ENCODE data around the gene ADCY2. TPM values are rescaled to one million over a fixed set of nuclear protein-coding genes. Genes with fewer than 3 reads are reported as not detected.

The ADCY2 gene
- total RNA-seq, 1 experiment from 2014 or later, result 31.3 TPM

DNA sequence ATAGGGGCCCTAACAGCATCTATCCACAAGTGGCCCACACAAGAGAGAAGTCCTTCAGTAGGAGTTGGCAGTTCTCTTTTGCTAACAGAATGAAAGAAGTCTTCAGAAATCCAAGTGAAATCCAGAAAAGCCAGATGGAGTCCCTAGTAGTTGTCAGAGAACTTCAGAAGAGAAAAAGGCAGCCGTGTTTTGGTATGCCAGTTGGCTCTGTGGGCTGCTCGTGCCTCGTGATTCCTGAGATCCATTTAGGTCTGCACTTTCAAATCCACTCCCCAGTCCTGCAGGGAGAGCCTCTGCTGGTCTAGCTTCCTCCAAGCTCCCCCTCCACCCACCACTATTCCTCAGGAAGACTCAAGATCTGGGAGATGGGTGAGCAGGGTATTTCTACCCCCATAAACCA is 386.0 kb downstream of the ADCY2 start:
- peaks cover 33 to 39% of the 10 kb centered on the region in 2 experiments for H3K4me1 Mint-ChIP-seq
- H3K9me3 Mint-ChIP-seq, result no peaks in the 10 kb centered on the region

More for the DNA sequence above, 386.0 kb downstream of the ADCY2 start:
- no peak overlapping the region for H3K27ac ChIP-seq (ENCODE audit: insufficient read length, low read depth, low read length)
- no peak overlapping the region for H3K4me2 ChIP-seq (ENCODE audit: insufficient read depth, insufficient read length, low read length)
- H4K8ac ChIP-seq (replicated peaks; ENCODE audit: insufficient read length, low read depth, low read length), result no peak overlapping the region
- Mint-ChIP-seq H3K36me3 (ENCODE audit: insufficient read depth in 1 of 3, low read depth in 3 of 3) (peaks cover 0 to 11% (median 0%) of the 10 kb centered on the region in 3 experiments; a peak in 3 of 7 replicates), H3K27ac (0 out of 7 replicates have a peak overlapping the region, but pooled peaks of 1 of the 3 experiments have one; percentile 25), H3K4me3 (no peak overlapping the region), H3K27me3 (ENCODE audit: low read depth) (no peaks in the 10 kb centered on the region)
- H3K4me1 ChIP-seq (ENCODE audit: insufficient read depth, low read length), result peaks cover 12% of the 10 kb centered on the region; the same call in 1 of the 2 replicates
- H3K79me2 ChIP-seq (ENCODE audit: insufficient read depth, low read length), result no peaks in the 10 kb centered on the region
- no peak overlapping the region for H2BK15ac ChIP-seq (ENCODE audit: low read depth, low read length)
- no peak overlapping the region for H2BK120ac ChIP-seq (ENCODE audit: low read depth, low read length, poor library complexity, severe bottlenecking)
- H2AFZ ChIP-seq (ENCODE audit: low read length), result no peak overlapping the region
- H2BK12ac ChIP-seq (ENCODE audit: insufficient read length, low read depth, low read length), result no peak overlapping the region
- H4K91ac ChIP-seq (ENCODE audit: insufficient read length, low read depth, low read length), result no peak overlapping the region
- H4K5ac ChIP-seq (ENCODE audit: insufficient read length, low read depth, low read length), result no peak overlapping the region
- no peaks in the 10 kb centered on the region for H3K23me2 ChIP-seq (ENCODE audit: insufficient read length, low read depth, low read length, poor library complexity, severe bottlenecking)
- H2BK20ac ChIP-seq (ENCODE audit: low read depth, low read length, poor library complexity, severe bottlenecking), result no peak overlapping the region
- H3K56ac ChIP-seq (ENCODE audit: insufficient read length, low read depth, low read length), result no peak overlapping the region
- no peak for TF ChIP-seq CTCF (conservative IDR thresholded peaks at IDR 0.05)
- no CpG with 5 or more reads among the region's 3 CpGs for WGBS (ENCODE audit: extremely low coverage, insufficient read length, low lambda C conversion rate)
- H3K4ac ChIP-seq (ENCODE audit: low read depth, low read length), result no peak overlapping the region
- H3K9me3 ChIP-seq (ENCODE audit: control insufficient read depth, low read depth, low read length), result no peaks in the 10 kb centered on the region
- DNase-seq, result no peak
- H2AK5ac ChIP-seq (ENCODE audit: insufficient read length, low read length), result no peak overlapping the region
- H3K79me1 ChIP-seq (ENCODE audit: insufficient read depth, low read depth, low read length, poor library complexity, severe bottlenecking), result no peaks in the 10 kb centered on the region
- no peak overlapping the region for H3K18ac ChIP-seq (ENCODE audit: insufficient read length, low read depth, low read length)
- H3K14ac ChIP-seq (ENCODE audit: insufficient read depth, low read length), result no peak overlapping the region
- no peaks in the 10 kb centered on the region for H3K27me3 ChIP-seq (ENCODE audit: insufficient read depth, low read length)
- H3T11ph ChIP-seq (ENCODE audit: low read length), result no peak overlapping the region
- no peak overlapping the region for H2BK5ac ChIP-seq (ENCODE audit: insufficient read length, low read length)
- no peaks in the 10 kb centered on the region for H4K20me1 ChIP-seq (ENCODE audit: control insufficient read depth, insufficient read depth, insufficient read length)
- H3K23ac ChIP-seq (ENCODE audit: insufficient read length, low read depth, low read length), result no peak overlapping the region
- no peak overlapping the region for H3K9ac ChIP-seq (ENCODE audit: extremely low read depth, insufficient read length, low read length)

Data from H9 (cell line).